Activated naive CD8-positive, alpha-beta T cell treated with anti-CD3 and anti-CD28 coated beads for 36 hours (primary cell): ENCODE data around the gene FITM2. TPM values are rescaled to one million over a fixed set of nuclear protein-coding genes. Genes with fewer than 3 reads are reported as not detected.
"Not testable (repeated sequence)": the region's sequence is repeated elsewhere in the genome, so short reads cannot be mapped to it uniquely, and the experiment has no call there.

Experiments
- DNase-seq: peaks from one replicate; pipeline ENCODE4 v3.0.0; 2021
- H3K27ac Mint-ChIP-seq: one replicate; pipeline ENCODE4 v1.8.0; 2022; ENCODE audit warnings: mild to moderate bottlenecking, moderate library complexity, mixed read lengths
- H3K27me3 Mint-ChIP-seq: one replicate; pipeline ENCODE4 v1.8.0; 2022; ENCODE audit warnings: mild to moderate bottlenecking, mixed read lengths
- H3K36me3 Mint-ChIP-seq: one replicate; pipeline ENCODE4 v1.8.0; 2021; ENCODE audit warnings: mild to moderate bottlenecking, mixed read lengths
- H3K4me1 Mint-ChIP-seq: one replicate; pipeline ENCODE4 v1.8.0; 2021; ENCODE audit warnings: mixed read lengths
- H3K4me3 Mint-ChIP-seq: one replicate; pipeline ENCODE4 v1.8.0; 2022; ENCODE audit warnings: mild to moderate bottlenecking, moderate library complexity, mixed read lengths
- H3K9me3 Mint-ChIP-seq: one replicate; pipeline ENCODE4 v1.8.0; 2022; ENCODE audit warnings: mixed read lengths
- total RNA-seq, 2 experiments: library from RNA; stranded (reverse); gene quantifications; one replicate each; pipeline ENCODE4 v1.2.3, GENCODE V29; 2021

Gene FITM2
- total RNA-seq, 2 experiments from 2014 or later = 1.9 to 2.1 TPM

DNA sequence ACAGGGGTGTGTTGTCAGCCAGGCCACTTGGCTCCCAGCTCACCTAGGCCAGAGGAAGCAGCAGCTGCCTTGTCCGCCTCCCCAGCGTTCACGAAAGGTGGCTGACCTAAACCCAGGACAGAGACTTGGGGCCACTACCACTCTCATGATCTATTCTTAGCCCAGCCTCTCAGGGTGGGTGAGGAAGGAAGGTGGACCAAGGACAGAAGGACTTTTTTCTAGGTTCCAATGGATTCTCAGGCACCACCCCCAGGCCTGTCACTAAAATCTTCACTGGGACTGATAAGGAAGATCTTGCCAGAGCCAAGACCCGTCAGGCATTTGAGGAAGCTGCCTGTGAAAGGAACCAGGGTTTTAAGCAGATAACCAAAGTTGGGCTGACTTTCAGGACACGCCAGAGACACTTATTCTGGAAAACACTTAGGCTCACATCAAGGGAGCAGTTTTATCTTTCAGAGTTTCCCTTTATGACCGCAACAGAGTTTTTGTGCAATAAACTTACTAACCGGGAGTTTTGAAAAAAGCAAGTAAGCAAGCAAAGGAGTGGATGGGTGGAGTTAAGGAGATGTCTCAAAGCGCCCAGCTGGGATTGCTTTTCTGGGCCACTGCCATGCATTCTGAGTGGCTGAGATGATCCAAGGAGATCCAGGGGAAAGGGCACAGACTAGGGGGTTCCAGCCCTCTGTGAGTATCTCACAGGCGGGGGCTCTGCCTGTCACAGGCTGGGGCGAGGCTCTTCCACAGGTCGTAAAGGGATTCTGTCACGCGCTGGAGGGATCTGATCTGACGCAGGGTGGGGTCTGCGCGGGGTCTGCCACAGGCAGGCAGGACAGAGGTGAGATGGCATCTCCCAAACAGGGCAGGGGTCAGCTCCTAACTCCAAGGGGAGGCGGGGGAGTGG is 989 bp downstream of the FITM2 start:
- DNase-seq = no peak
- Mint-ChIP-seq H3K27me3 (no peaks in the 10 kb centered on the region), H3K4me3 (peak overlapping the region; percentile 91), H3K4me1 (peaks cover 18% of the 10 kb centered on the region), H3K36me3 (no peaks in the 10 kb centered on the region), H3K9me3 (no peaks in the 10 kb centered on the region), H3K27ac (peak overlapping the region; percentile 86)

DNA sequence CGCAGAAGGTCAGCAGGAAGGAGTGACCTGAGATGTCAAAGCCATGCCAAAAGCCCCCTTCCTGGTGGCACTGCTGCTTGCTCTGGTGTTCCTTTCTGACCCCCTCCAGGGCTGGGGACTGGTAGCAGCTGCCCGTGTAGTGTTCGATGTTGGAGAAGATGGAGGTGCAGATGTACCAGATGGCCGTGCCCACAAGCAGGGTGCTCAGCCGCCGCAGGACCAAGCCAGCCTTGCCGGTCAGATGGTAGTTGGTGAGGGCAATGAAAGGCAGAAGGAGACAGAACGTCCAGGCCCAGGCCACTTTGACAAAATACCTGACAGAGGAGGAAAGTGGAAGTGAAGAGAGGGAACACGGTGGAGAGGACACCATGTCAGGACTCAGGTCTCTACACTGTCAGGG is 4.1 kb downstream of the FITM2 start:
- Mint-ChIP-seq H3K36me3 (no peaks in the 10 kb centered on the region), H3K9me3 (no peaks in the 10 kb centered on the region), H3K27me3 (no peaks in the 10 kb centered on the region), H3K27ac (no peak overlapping the region), H3K4me1 (peaks cover 18% of the 10 kb centered on the region), H3K4me3 (no peak overlapping the region)
- no peak for DNase-seq

DNA sequence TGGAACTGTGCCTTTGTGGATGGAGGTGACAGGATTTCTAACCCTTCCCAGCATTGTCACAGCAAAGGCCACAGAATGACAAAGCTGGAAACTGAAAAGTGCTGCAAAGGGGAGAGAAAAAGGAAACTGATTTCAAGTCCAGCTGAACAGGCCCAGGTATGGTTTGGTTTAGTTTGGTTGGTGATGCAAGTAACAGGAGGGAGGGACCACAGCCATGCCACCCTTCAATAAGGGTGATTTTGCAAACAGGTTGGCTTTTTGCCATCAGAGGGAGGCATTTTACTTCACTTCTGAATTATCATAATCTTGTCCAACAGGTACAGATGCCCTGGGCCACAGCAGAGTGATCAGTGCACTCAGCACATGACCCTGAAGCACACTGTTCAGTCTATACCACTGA is 6.6 kb downstream of the FITM2 start:
- Mint-ChIP-seq H3K27me3 (no peaks in the 10 kb centered on the region), H3K36me3 (no peaks in the 10 kb centered on the region), H3K9me3 (no peaks in the 10 kb centered on the region), H3K4me3 (no peak overlapping the region), H3K4me1 (peaks cover 8% of the 10 kb centered on the region), H3K27ac (no peak overlapping the region)
- DNase-seq = no peak

DNA sequence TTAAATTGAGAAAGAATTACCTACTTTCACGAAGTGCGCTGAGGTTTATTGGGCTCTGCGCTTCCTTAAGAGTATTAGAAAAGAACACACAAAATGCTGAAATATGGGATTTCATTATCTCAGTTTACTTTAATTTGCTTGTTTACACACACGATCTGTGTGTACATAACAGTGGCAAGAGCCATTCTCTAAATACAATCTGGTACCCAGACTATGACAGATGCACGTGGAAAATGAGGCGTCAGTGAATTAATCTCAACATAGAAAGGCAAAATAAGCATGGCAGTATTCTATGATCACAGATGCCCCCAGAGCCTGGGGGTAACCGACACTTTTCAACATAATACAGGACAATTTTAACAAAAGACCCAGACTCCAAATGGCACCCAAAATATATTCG is 8.3 kb downstream of the FITM2 start:
- H3K27ac Mint-ChIP-seq = no peak overlapping the region
- H3K36me3 Mint-ChIP-seq = no peaks in the 10 kb centered on the region
- H3K9me3 Mint-ChIP-seq = no peaks in the 10 kb centered on the region
- no peaks in the 10 kb centered on the region for H3K27me3 Mint-ChIP-seq
- H3K4me1 Mint-ChIP-seq = peaks cover 4% of the 10 kb centered on the region
- DNase-seq = no peak
- no peak overlapping the region for H3K4me3 Mint-ChIP-seq

DNA sequence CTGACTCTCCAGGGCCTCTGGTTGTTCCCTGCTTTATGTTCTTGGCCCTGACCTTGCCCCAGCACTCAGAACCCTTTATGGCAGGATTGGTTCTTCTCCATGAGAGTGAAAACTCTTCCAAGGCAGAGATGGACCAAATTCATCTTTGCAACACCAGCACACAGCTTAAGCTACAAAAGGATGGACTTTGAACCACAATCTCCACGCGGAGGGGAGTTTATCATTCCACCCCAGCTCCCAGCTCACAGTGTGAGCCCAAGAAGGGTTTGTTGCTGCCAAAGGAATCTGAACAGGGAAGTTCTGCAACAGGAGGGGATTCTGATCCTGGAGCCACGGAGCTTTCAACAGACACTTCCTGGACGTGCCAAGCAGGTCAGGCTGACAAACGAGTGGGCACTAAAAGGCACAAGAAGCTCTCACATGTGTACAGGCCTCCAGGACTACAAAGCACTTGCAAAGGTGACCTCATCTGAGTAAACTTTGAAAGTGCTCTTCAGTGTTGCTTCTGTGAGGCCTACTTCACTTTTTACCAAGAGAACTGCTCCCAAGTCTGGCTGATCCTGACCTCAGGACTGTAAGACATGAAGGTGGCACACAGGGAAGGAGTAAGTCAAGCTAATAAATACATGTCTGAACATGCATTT is 8.9 kb downstream of the FITM2 start:
- Mint-ChIP-seq H3K27me3 (no peaks in the 10 kb centered on the region), H3K36me3 (no peaks in the 10 kb centered on the region), H3K4me1 (peaks cover 4% of the 10 kb centered on the region), H3K4me3 (no peak overlapping the region), H3K9me3 (no peaks in the 10 kb centered on the region), H3K27ac (no peak overlapping the region)
- no peak for DNase-seq

DNA sequence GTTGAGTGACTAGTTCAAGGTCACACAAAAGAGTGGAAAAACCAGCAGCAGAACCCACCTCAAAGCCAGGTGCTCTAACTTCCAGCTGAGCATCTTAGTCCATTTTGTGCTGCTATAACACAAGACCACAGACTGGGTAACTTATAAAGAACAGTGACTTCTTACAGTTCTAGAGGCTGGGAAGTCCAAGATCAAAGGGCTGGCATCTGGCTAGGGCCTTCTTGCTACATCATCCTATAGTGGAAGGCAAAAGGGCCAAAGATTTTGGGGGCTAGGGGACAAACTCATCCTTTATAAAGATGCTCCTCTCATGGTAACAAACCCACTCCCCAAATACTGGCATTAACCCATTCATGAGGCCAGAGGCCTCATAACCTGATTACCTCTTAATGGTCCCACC is 9.7 kb downstream of the FITM2 start:
- Mint-ChIP-seq H3K36me3 (no peaks in the 10 kb centered on the region), H3K27ac (no peak overlapping the region), H3K4me1 (peaks cover 4% of the 10 kb centered on the region)

DNA sequence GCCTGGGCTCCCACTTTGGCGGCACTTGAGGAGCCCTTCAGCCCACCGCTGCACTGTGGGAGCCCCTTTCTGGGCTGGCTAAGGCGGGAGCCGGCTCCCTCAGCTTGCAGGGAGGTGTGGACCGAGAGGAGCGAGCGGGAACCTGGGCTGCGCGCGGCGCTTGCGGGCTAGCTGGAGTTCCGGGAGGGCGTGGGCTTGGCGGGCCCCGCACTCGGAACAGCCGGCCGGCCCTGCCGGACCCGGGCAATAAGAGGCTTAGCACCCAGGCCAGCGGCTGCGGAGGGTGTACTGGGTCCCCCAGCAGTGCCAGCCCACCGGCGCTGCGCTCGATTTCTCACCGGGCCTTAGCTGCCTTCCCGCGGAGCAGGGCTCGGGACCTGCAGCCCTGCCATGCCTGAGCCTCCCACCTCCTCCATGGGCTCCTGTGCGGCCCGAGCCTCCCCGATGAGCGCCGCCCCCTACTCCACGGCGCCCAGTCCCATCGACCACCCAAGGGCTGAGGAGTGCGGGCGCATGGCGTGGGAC is 11.9 kb downstream of the FITM2 start:
- not testable (repeated sequence) for H3K36me3 Mint-ChIP-seq, DNase-seq, H3K27me3 Mint-ChIP-seq, H3K4me3 Mint-ChIP-seq, H3K4me1 Mint-ChIP-seq, H3K9me3 Mint-ChIP-seq, H3K27ac Mint-ChIP-seq

More for the DNA sequence above, 9.7 kb downstream of the FITM2 start:
- no peak for DNase-seq
- H3K9me3 Mint-ChIP-seq = no peaks in the 10 kb centered on the region
- no peak overlapping the region for H3K4me3 Mint-ChIP-seq
- H3K27me3 Mint-ChIP-seq = no peaks in the 10 kb centered on the region

DNA sequence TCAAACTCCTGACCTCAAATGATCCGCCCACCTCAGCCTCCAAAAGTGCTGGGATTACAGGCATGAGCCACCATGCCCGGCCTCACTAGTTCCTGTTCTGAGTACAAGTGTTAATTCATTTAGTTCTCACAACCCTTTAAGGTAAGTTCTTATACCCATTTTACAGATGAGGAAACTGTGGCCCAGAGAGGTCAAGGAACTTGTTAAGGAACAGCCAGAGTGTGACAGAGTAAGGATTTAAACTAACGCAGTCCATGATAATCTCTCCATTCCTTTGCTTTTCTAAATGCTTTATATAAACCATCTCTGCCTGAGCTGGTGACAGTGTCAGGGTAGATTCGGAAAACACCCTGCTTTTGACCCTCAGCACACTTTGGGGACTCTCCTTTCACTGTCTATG is 13.3 kb downstream of the FITM2 start:
- Mint-ChIP-seq H3K27ac (no peak overlapping the region), H3K4me1 (peaks cover 4% of the 10 kb centered on the region), H3K27me3 (no peaks in the 10 kb centered on the region), H3K9me3 (no peaks in the 10 kb centered on the region), H3K36me3 (no peaks in the 10 kb centered on the region), H3K4me3 (no peak overlapping the region)
- no peak for DNase-seq

DNA sequence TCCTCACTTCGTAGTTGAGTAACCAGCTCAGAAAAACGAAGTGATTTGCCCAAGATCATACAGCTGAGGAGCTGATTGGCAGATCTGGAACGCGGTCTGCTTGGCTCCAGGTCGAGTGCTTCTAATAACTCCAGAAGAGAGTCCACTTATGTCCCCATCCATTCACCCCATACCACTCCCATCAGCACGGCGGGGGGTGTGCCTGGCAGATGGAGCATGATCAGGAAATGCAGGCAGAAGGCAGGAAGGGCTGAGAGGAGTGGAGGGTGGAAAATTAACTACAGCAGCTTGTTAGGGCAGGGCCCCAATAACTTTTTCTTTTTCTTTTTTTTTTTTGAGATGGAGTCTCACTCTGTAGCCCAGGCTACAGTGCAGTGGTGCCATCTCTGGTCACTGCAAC is 15.0 kb downstream of the FITM2 start:
- no peak overlapping the region for H3K4me3 Mint-ChIP-seq
- no peaks in the 10 kb centered on the region for H3K9me3 Mint-ChIP-seq
- peaks cover 3% of the 10 kb centered on the region for H3K36me3 Mint-ChIP-seq
- peaks cover 3% of the 10 kb centered on the region for H3K4me1 Mint-ChIP-seq
- no peak overlapping the region for H3K27ac Mint-ChIP-seq
- no peaks in the 10 kb centered on the region for H3K27me3 Mint-ChIP-seq
- DNase-seq = no peak

DNA sequence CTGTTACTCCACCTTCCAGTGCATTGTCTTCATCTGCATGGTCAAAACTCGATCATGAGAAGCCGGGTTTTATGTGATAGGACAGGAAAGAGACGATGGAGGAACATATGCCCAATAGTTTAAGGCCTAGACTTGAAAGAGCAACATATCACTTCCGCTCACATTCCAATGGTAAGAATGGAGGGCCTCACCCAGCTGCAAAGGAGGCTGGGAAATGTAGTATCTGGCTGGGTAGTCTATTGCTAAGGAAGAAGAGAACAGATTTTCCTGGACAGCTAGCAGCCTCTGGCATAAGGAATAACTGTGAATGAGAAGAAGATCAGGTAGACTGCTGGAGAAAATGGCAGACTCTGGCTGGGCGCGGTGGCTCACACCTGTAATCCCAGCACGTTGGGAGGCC is 19.2 kb downstream of the FITM2 start:
- Mint-ChIP-seq H3K27me3 (no peaks in the 10 kb centered on the region), H3K9me3 (peaks cover 3% of the 10 kb centered on the region), H3K36me3 (peaks cover 14% of the 10 kb centered on the region), H3K4me1 (no peaks in the 10 kb centered on the region), H3K27ac (no peak overlapping the region), H3K4me3 (no peak overlapping the region)
- DNase-seq = no peak

DNA sequence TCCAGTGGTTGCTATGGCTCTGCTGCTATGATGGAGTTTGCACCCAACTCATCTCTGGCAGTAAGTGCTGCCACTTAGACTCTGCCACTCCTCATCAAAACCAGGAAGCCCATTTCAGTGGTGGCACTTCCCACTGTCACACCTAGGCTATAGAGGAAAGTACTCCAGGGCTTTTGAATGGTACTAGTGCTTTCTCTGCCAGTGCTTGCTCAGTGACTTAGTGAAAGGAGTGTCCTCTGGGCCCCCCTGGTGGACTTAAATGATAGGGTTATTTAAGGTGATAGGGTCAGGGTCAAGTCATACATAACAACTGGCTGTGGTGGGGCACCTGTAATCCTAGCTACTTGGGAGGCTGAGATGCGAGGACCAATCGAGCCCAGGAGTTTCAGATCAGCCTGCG is 22.8 kb downstream of the FITM2 start:
- Mint-ChIP-seq H3K27ac (no peak overlapping the region), H3K9me3 (peaks cover 3% of the 10 kb centered on the region), H3K4me3 (no peak overlapping the region), H3K36me3 (peaks cover 14% of the 10 kb centered on the region), H3K27me3 (no peaks in the 10 kb centered on the region), H3K4me1 (no peaks in the 10 kb centered on the region)
- no peak for DNase-seq

DNA sequence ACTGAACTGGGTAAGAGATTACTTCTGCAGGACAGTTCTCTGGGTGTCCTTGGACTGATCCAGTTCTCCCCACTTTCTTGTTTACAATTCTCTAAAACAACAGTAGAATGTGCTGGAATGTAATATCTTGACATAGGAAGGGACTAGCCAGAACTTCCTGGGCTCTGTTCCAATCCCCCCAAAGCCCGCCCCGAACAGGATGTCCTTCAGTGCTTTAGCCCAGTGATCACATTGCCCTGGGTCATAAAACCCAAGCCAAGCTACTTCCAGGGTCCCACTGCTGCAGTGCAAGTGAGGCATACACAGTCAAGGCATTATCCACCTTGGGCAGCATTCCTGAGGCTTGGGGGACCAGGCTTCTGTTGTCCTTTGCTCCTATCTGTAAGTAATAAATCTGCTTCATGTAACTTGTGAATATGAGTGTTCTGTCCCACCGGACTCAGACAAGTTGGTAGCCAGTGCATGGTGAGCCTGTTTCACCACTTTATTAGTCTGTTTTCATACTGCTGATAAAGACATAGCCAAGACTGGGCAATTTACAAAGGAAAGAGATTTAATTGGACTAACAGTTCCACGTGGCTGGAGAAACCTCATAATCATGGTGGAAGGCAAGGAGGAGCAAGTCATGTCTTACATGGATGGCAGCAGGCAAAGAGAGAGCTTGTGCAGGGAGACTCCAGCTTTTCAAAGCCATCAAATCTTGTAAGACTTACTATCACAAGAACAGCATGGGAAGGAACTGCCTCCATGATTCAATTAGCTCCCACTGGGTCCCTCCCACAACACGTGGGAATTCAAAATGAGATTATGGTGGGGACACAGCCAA is 23.5 kb downstream of the FITM2 start:
- Mint-ChIP-seq H3K9me3 (peaks cover 3% of the 10 kb centered on the region), H3K36me3 (peaks cover 14% of the 10 kb centered on the region)

DNA sequence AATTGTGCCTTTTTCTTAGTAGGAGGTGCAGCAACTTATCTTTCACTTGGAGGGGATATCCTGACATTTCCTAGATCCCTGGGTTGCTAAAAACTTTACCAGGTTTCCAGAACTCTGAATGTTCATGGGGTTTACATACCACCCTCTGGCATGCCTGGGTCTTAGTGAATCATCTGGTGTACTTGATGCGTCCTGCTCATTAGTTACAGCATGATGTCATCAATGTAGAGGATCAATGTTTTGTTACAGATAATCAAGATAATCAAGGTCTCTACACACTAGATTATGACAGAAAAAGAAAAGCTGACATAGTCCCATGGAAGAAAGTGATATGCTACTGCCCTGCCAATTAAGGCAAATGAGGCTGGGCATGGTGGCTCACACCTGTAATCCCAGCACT is 27.0 kb downstream of the FITM2 start:
- DNase-seq = no peak
- Mint-ChIP-seq H3K9me3 (peaks cover 3% of the 10 kb centered on the region), H3K27ac (no peak overlapping the region), H3K4me1 (no peaks in the 10 kb centered on the region), H3K4me3 (no peak overlapping the region), H3K27me3 (no peaks in the 10 kb centered on the region), H3K36me3 (peaks cover 7% of the 10 kb centered on the region)

More for the DNA sequence above, 23.5 kb downstream of the FITM2 start:
- H3K4me3 Mint-ChIP-seq = no peak overlapping the region
- H3K4me1 Mint-ChIP-seq = no peaks in the 10 kb centered on the region
- no peak for DNase-seq
- H3K27ac Mint-ChIP-seq = no peak overlapping the region
- no peaks in the 10 kb centered on the region for H3K27me3 Mint-ChIP-seq

DNA sequence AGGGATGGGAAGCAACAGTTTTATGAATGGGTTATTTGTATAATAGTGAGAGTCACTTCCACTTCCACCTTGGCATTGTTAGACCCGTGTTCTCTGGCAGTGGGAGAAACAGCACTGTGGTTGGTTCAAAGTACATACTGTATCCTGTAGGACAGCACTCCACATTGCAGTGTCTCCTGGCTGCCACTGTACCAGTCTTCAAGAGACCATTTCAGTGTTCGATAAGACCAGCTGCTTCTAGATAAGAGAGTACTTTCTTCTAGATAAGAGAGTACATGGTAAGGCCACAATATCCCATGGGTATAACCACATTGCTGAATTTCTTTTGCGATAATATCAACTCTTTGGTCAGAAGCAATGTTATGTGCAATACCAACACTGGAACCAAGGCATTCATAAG is 28.8 kb downstream of the FITM2 start:
- Mint-ChIP-seq H3K4me1 (no peaks in the 10 kb centered on the region), H3K4me3 (no peak overlapping the region), H3K36me3 (no peaks in the 10 kb centered on the region), H3K9me3 (no peaks in the 10 kb centered on the region), H3K27ac (no peak overlapping the region), H3K27me3 (no peaks in the 10 kb centered on the region)
- DNase-seq = no peak

DNA sequence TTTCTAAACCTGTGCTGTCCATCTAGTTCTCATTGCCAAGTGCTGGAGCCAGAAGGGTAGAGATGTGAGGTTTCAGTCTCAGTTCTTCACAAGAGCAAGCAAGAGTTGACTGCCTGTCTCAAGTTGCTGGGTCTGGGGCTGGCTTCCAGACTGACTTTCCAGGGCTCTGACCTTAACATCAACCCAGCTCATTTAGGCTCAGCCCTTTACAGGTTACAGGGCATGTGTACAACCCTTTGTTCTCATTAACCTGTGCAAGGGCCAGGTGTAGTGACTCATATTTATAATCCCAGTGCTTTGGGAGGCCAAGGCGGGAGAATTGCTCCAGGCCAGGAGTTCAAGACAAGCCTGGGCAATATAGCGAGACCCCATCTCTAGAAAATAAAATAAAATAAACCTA is 30.6 kb downstream of the FITM2 start:
- DNase-seq = no peak
- Mint-ChIP-seq H3K36me3 (no peaks in the 10 kb centered on the region), H3K27me3 (no peaks in the 10 kb centered on the region), H3K4me3 (no peak overlapping the region), H3K27ac (no peak overlapping the region), H3K4me1 (no peaks in the 10 kb centered on the region), H3K9me3 (no peaks in the 10 kb centered on the region)
